OCI-LY3 (cell line): ENCODE results near the gene CLMN.

Experiments used
- CTCF ChIP-seq: fragments of 200-600, 300-600 bp; sonication (generic); IDR thresholded peaks from 2 replicates; pipeline ENCODE4 v1.5.1; 2014; ENCODE audit warnings: antibody characterized with exemption, low read length, low read depth
- EZH2phosphoT487 ChIP-seq: fragments of 200-600 bp; shearing (Covaris generic); IDR thresholded peaks from 2 replicates; pipeline ENCODE4 v1.6.1; 2018; ENCODE audit warnings: antibody characterized with exemption, mixed run types, low read depth

GRCh38 chr14:95147597-95147996, 172.1 kb downstream of the CLMN start:
- no peak for TF ChIP-seq CTCF
- no peak for TF ChIP-seq EZH2phosphoT487
